HEK293 (cell line): ENCODE measurements around the gene FAM98C.
A peak's percentile ranks its signal among the peaks of the same experiment; 100 is the strongest.

Experiments used
- CTCF ChIA-PET: fragments of 350-600 bp; formaldehyde crosslinking; extraction: SDS; loops from one replicate; lab custom pipeline; 2021; ENCODE audit warnings: antibody characterized with exemption; lab: Yijun Ruan, JAX
- POLR2A ChIA-PET: fragments of 300-600 bp; formaldehyde crosslinking; extraction: SDS; loops from one replicate; lab custom pipeline; 2020; ENCODE audit warnings: antibody characterized with exemption, inconsistent platforms; lab: Yijun Ruan, JAX
- H3K27ac ChIP-seq: fragments of 200-500 bp; sonication (Bioruptor generic); 2 replicates; pipeline ENCODE4 v1.5.1; 2014; ENCODE audit warnings: low read depth, low read length, control low read depth, inconsistent platforms; ENCODE audit errors: extremely low read depth
- H3K36me3 ChIP-seq, 2 experiments: fragments of 200-500 bp in 1 of 2; sonication (Bioruptor generic) in 1 of 2; 1 replicate in 1 of 2; 2 replicates in 1 of 2; pipeline ENCODE4 v1.5.1; 2014 to 2017; ENCODE audit warnings: inconsistent platforms in 2 of 2, low read length in 2 of 2; ENCODE audit not compliant: control insufficient read depth in 2 of 2, insufficient read depth in 1 of 2
- H3K4me1 ChIP-seq: fragments of 200-500 bp; sonication (Bioruptor generic); 2 replicates; pipeline ENCODE4 v1.5.1; 2014; ENCODE audit warnings: mild to moderate bottlenecking, low read length, inconsistent platforms; ENCODE audit not compliant: control insufficient read depth, insufficient read depth
- H3K4me3 ChIP-seq: 2 replicates; pipeline ENCODE4 v1.5.1; 2011; ENCODE audit warnings: low read depth, mild to moderate bottlenecking, control low read depth, low read length, moderate library complexity
- H3K9me3 ChIP-seq: fragments of 200-500 bp; sonication (Bioruptor generic); 2 replicates; pipeline ENCODE4 v1.5.1; 2014; ENCODE audit warnings: low read depth, low read length, inconsistent platforms; ENCODE audit not compliant: control insufficient read depth, insufficient read depth
- GLIS1 ChIP-seq: fragments of 450-650 bp; formaldehyde crosslinking; IDR thresholded peaks from 2 replicates; pipeline ENCODE4 v1.5.1; 2016; ENCODE audit warnings: missing biosample characterization, missing genetic modification characterization
- GLIS2 ChIP-seq: fragments of 450-650 bp; formaldehyde crosslinking; IDR thresholded peaks from 2 replicates; pipeline ENCODE4 v1.5.1; 2016; ENCODE audit warnings: missing biosample characterization, missing genetic modification characterization
- KLF16 ChIP-seq: fragments of 450-650 bp; formaldehyde crosslinking; IDR thresholded peaks from 2 replicates; pipeline ENCODE4 v1.5.1; 2017; ENCODE audit warnings: missing biosample characterization, missing genetic modification characterization
- KLF8 ChIP-seq: fragments of 450-650 bp; formaldehyde crosslinking; IDR thresholded peaks from 2 replicates; pipeline ENCODE4 v1.5.1; 2016; ENCODE audit warnings: missing biosample characterization, missing genetic modification characterization
- KLF9 ChIP-seq: fragments of 450-650 bp; formaldehyde crosslinking; IDR thresholded peaks from 2 replicates; pipeline ENCODE4 v1.5.1; 2016; ENCODE audit warnings: missing biosample characterization, missing genetic modification characterization, low read depth
- SP2 ChIP-seq: fragments of 450-650 bp; formaldehyde crosslinking; IDR thresholded peaks from 2 replicates; pipeline ENCODE4 v1.5.1; 2016; ENCODE audit warnings: missing biosample characterization, missing genetic modification characterization
- SP7 ChIP-seq: fragments of 450-650 bp; formaldehyde crosslinking; IDR thresholded peaks from 2 replicates; pipeline ENCODE4 v1.5.1; 2016; ENCODE audit warnings: missing biosample characterization, missing genetic modification characterization
- YY1 ChIP-seq: fragments of 450-650 bp; formaldehyde crosslinking; IDR thresholded peaks from 2 replicates; pipeline ENCODE4 v1.5.1; 2018; ENCODE audit warnings: missing biosample characterization, missing genetic modification characterization
- ZBTB20 ChIP-seq: fragments of 450-650 bp; formaldehyde crosslinking; IDR thresholded peaks from 2 replicates; pipeline ENCODE4 v1.5.1; 2016; ENCODE audit warnings: missing biosample characterization, missing genetic modification characterization
- ZFP41 ChIP-seq: fragments of 450-650 bp; formaldehyde crosslinking; IDR thresholded peaks from 2 replicates; pipeline ENCODE4 v1.5.1; 2016; ENCODE audit warnings: missing biosample characterization, missing genetic modification characterization, borderline replicate concordance
- ZIC2 ChIP-seq: fragments of 450-650 bp; formaldehyde crosslinking; IDR thresholded peaks from 2 replicates; pipeline ENCODE4 v1.5.1; 2016; ENCODE audit warnings: missing biosample characterization, missing genetic modification characterization
- ZNF138 ChIP-seq: fragments of 450-650 bp; formaldehyde crosslinking; IDR thresholded peaks from 2 replicates; pipeline ENCODE4 v1.5.1; 2016; ENCODE audit warnings: missing biosample characterization, missing genetic modification characterization, borderline replicate concordance
- ZNF169 ChIP-seq: fragments of 450-650 bp; formaldehyde crosslinking; IDR thresholded peaks from 2 replicates; pipeline ENCODE4 v1.5.1; 2016; ENCODE audit warnings: missing biosample characterization, missing genetic modification characterization
- ZNF174 ChIP-seq: fragments of 450-650 bp; formaldehyde crosslinking; IDR thresholded peaks from 2 replicates; pipeline ENCODE4 v1.5.0; 2017; ENCODE audit warnings: missing biosample characterization, mild to moderate bottlenecking, missing genetic modification characterization
- ZNF223 ChIP-seq: fragments of 450-650 bp; formaldehyde crosslinking; IDR thresholded peaks from 2 replicates; pipeline ENCODE4 v1.5.1; 2016; ENCODE audit warnings: missing biosample characterization, missing genetic modification characterization
- ZNF324 ChIP-seq: fragments of 450-650 bp; formaldehyde crosslinking; IDR thresholded peaks from 2 replicates; pipeline ENCODE4 v1.5.1; 2016; ENCODE audit warnings: missing biosample characterization, missing genetic modification characterization
- ZNF350 ChIP-seq: fragments of 450-650 bp; formaldehyde crosslinking; IDR thresholded peaks from 2 replicates; pipeline ENCODE4 v1.5.0; 2017; ENCODE audit warnings: missing biosample characterization, mild to moderate bottlenecking, missing genetic modification characterization
- ZNF391 ChIP-seq: fragments of 450-650 bp; formaldehyde crosslinking; IDR thresholded peaks from 2 replicates; pipeline ENCODE4 v1.5.1; 2016; ENCODE audit warnings: low read depth, missing biosample characterization, missing genetic modification characterization, borderline replicate concordance
- ZNF621 ChIP-seq: fragments of 450-650 bp; formaldehyde crosslinking; IDR thresholded peaks from 2 replicates; pipeline ENCODE4 v1.5.1; 2017; ENCODE audit warnings: missing biosample characterization, missing genetic modification characterization
- ZNF629 ChIP-seq: fragments of 450-650 bp; formaldehyde crosslinking; IDR thresholded peaks from 2 replicates; pipeline ENCODE4 v1.5.1; 2017; ENCODE audit warnings: missing biosample characterization, missing genetic modification characterization
- ZNF654 ChIP-seq: fragments of 450-650 bp; formaldehyde crosslinking; IDR thresholded peaks from 2 replicates; pipeline ENCODE4 v1.5.1; 2016; ENCODE audit warnings: low read depth, missing biosample characterization, missing genetic modification characterization
- ZNF777 ChIP-seq: fragments of 450-650 bp; formaldehyde crosslinking; IDR thresholded peaks from 2 replicates; pipeline ENCODE4 v1.5.1; 2017; ENCODE audit warnings: missing biosample characterization, missing genetic modification characterization, borderline replicate concordance
- TF ChIP-seq, protein P1 (sequence below): fragments of 450-650 bp; formaldehyde crosslinking; IDR thresholded peaks from 2 replicates; pipeline ENCODE4 v1.5.1; 2016; ENCODE audit warnings: missing biosample characterization, missing genetic modification characterization
- TF ChIP-seq, protein P2 (sequence below): fragments of 450-650 bp; formaldehyde crosslinking; IDR thresholded peaks from 2 replicates; pipeline ENCODE4 v1.5.1; 2016; ENCODE audit warnings: missing biosample characterization, missing genetic modification characterization
- TF ChIP-seq, protein P3 (sequence below): fragments of 450-650 bp; formaldehyde crosslinking; IDR thresholded peaks from 2 replicates; pipeline ENCODE4 v1.5.1; 2016; ENCODE audit warnings: missing biosample characterization, missing genetic modification characterization
- TF ChIP-seq, protein P4 (sequence below): fragments of 450-650 bp; formaldehyde crosslinking; IDR thresholded peaks from 2 replicates; pipeline ENCODE4 v1.5.1; 2016; ENCODE audit warnings: missing biosample characterization, missing genetic modification characterization
- TF ChIP-seq, protein P5 (sequence below): sonication (generic); formaldehyde crosslinking; IDR thresholded peaks from 2 replicates; pipeline ENCODE4 v1.8.1; 2022; ENCODE audit warnings: mild to moderate bottlenecking, moderate library complexity, missing genetic modification reagents
- TF ChIP-seq, protein P6 (sequence below): fragments of 450-650 bp; formaldehyde crosslinking; optimal IDR thresholded peaks from 2 replicates; pipeline ENCODE3; 2016; ENCODE audit warnings: missing biosample characterization, mild to moderate bottlenecking, missing genetic modification characterization
- TF ChIP-seq, protein P7 (sequence below): fragments of 450-650 bp; formaldehyde crosslinking; IDR thresholded peaks from 2 replicates; pipeline ENCODE4 v1.5.1; 2016; ENCODE audit warnings: missing biosample characterization, missing genetic modification characterization

Gene FAM98C

DNA sequence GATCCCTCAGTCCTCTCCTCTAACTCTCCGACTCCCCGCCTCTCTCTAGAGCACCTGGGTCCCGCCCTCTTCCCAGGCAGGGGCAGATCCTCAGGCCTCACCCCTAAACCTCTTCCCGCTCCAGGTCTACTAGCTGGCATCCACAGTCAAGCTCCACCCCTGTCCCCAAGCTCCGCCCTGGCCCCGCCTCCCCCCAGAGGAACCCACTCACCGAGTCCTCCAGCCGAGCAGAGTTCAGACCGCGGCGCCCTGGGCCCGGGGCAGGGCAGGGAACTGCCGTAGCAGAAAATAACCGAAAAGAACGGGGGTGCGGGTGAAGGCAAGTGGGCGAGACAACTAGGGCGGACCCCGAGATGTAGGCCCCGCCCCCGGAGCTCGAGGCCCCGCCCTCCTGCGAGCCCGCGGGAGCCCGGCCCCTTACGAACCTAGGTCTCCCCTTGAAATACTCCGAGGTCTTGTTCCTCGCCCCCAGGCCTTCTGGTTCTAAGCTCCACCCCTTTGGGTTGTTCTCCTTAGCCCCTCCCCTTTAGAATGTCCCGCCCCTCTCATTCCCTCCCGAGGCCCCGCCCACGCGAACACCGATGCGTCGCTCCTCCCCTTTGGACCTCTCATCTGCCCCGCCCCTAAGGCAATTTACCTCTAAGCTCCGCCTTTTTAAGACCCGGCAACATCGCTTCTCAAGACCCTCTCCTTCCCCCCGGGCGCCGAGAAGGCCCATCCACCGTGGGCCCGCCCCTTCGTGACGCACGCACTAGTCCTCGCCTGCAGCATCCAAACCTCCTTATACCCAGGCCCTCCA is 15.1 kb upstream of the FAM98C start, which contains the start of gene GGN:
Gene GGN, minus strand, starts transcription at position 485 of the 799 bp plus-strand sequence. CDS start 773 bp downstream, outside the sequence.
- Histone ChIP-seq H3K4me1 (peaks cover 19% of the 10 kb centered on the region), H3K4me3 (peak within 1 kb of the TSS; percentile 56), H3K27ac (peak within 1 kb of the TSS; percentile 63), H3K9me3 (no peaks in the 10 kb centered on the region), H3K36me3 (peaks cover 17 to 38% of the 10 kb centered on the region in 2 experiments)
- CTCF ChIA-PET: interaction anchor here (0.5 to 9.2 kb wide), 16 partner anchors 11 to 542 kb away, joined by 3 to 76 read pairs (median 4); partner anchors contain the start of genes FAM98C, MRPS12, PSMD8 and SARS2
- POLR2A ChIA-PET: interaction anchor here (0.5 to 4.7 kb wide), 53 partner anchors 8 to 1706 kb away, joined by 3 to 223 read pairs (median 4); partner anchors contain the start of genes ACTN4, C19orf33, CATSPERG and EIF3K
- no peak for TF ChIP-seq ZNF777 (tag by site-specific recombination)
- TF ChIP-seq GLIS1 (tag by site-specific recombination): 0 out of 2 replicates have a peak, but pooled peaks have one; percentile 5
- TF ChIP-seq ZNF174 (tag by site-specific recombination): no peak
- TF ChIP-seq, protein P1, sequence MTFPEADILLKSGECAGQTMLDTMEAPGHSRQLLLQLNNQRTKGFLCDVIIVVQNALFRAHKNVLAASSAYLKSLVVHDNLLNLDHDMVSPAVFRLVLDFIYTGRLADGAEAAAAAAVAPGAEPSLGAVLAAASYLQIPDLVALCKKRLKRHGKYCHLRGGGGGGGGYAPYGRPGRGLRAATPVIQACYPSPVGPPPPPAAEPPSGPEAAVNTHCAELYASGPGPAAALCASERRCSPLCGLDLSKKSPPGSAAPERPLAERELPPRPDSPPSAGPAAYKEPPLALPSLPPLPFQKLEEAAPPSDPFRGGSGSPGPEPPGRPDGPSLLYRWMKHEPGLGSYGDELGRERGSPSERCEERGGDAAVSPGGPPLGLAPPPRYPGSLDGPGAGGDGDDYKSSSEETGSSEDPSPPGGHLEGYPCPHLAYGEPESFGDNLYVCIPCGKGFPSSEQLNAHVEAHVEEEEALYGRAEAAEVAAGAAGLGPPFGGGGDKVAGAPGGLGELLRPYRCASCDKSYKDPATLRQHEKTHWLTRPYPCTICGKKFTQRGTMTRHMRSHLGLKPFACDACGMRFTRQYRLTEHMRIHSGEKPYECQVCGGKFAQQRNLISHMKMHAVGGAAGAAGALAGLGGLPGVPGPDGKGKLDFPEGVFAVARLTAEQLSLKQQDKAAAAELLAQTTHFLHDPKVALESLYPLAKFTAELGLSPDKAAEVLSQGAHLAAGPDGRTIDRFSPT (tag by site-specific recombination): no peak
- TF ChIP-seq, protein P2, sequence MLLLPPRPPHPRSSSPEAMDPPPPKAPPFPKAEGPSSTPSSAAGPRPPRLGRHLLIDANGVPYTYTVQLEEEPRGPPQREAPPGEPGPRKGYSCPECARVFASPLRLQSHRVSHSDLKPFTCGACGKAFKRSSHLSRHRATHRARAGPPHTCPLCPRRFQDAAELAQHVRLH (tag by site-specific recombination): peak; percentile 49; the same call in 1 of the 2 replicates
- no peak for TF ChIP-seq ZNF621
- no peak for TF ChIP-seq ZNF654 (tag by site-specific recombination)
- no peak for TF ChIP-seq ZNF169 (tag by site-specific recombination)
- TF ChIP-seq ZNF138 (tag by site-specific recombination): no peak
- TF ChIP-seq, protein P3, sequence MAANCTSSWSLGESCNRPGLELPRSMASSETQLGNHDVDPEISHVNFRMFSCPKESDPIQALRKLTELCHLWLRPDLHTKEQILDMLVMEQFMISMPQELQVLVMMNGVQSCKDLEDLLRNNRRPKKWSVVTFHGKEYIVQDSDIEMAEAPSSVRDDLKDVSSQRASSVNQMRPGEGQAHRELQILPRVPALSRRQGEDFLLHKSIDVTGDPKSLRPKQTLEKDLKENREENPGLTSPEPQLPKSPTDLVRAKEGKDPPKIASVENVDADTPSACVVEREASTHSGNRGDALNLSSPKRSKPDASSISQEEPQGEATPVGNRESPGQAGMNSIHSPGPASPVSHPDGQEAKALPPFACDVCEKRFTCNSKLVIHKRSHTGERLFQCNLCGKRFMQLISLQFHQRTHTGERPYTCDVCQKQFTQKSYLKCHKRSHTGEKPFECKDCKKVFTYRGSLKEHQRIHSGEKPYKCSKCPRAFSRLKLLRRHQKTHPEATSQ (tag by site-specific recombination): no peak
- TF ChIP-seq, protein P4, sequence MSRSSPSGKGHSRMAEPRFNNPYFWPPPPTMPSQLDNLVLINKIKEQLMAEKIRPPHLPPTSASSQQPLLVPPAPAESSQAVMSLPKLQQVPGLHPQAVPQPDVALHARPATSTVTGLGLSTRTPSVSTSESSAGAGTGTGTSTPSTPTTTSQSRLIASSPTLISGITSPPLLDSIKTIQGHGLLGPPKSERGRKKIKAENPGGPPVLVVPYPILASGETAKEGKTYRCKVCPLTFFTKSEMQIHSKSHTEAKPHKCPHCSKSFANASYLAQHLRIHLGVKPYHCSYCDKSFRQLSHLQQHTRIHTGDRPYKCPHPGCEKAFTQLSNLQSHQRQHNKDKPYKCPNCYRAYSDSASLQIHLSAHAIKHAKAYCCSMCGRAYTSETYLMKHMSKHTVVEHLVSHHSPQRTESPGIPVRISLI: no peak
- no peak for TF ChIP-seq ZNF324 (tag by site-specific recombination)
- no peak for TF ChIP-seq ZFP41 (tag by site-specific recombination)
- TF ChIP-seq, protein P5, sequence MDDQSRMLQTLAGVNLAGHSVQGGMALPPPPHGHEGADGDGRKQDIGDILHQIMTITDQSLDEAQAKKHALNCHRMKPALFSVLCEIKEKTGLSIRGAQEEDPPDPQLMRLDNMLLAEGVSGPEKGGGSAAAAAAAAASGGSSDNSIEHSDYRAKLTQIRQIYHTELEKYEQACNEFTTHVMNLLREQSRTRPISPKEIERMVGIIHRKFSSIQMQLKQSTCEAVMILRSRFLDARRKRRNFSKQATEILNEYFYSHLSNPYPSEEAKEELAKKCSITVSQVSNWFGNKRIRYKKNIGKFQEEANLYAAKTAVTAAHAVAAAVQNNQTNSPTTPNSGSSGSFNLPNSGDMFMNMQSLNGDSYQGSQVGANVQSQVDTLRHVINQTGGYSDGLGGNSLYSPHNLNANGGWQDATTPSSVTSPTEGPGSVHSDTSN (CRISPR knock-in tag): no peak
- no peak for TF ChIP-seq YY1 (tag by site-specific recombination)
- TF ChIP-seq ZNF391 (tag by site-specific recombination): no peak
- TF ChIP-seq ZBTB20 (tag by site-specific recombination): peak; percentile 99
- TF ChIP-seq, protein P6, sequence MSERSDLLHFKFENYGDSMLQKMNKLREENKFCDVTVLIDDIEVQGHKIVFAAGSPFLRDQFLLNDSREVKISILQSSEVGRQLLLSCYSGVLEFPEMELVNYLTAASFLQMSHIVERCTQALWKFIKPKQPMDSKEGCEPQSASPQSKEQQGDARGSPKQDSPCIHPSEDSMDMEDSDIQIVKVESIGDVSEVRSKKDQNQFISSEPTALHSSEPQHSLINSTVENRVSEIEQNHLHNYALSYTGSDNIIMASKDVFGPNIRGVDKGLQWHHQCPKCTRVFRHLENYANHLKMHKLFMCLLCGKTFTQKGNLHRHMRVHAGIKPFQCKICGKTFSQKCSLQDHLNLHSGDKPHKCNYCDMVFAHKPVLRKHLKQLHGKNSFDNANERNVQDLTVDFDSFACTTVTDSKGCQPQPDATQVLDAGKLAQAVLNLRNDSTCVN (tag by site-specific recombination): peak; percentile 30
- TF ChIP-seq, protein P7, sequence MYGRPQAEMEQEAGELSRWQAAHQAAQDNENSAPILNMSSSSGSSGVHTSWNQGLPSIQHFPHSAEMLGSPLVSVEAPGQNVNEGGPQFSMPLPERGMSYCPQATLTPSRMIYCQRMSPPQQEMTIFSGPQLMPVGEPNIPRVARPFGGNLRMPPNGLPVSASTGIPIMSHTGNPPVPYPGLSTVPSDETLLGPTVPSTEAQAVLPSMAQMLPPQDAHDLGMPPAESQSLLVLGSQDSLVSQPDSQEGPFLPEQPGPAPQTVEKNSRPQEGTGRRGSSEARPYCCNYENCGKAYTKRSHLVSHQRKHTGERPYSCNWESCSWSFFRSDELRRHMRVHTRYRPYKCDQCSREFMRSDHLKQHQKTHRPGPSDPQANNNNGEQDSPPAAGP (tag by site-specific recombination): 0 out of 2 replicates have a peak, but pooled peaks have one; percentile 20
- TF ChIP-seq GLIS2: peak; percentile 85
- peak; percentile 63; the same call in 1 of the 2 replicates for TF ChIP-seq SP7 (tag by site-specific recombination)
- no peak for TF ChIP-seq ZNF350
- TF ChIP-seq KLF16: peak; percentile 97
- TF ChIP-seq ZNF223 (tag by site-specific recombination): no peak
- TF ChIP-seq ZNF629 (tag by site-specific recombination): 0 out of 2 replicates have a peak, but pooled peaks have one; percentile 8
- TF ChIP-seq SP2 (tag by site-specific recombination): peak; percentile 96
- peak; percentile 90 for TF ChIP-seq KLF8
- peak; percentile 97 for TF ChIP-seq KLF9 (tag by site-specific recombination)
- TF ChIP-seq ZIC2 (tag by site-specific recombination): no peak
